Mesendoderm (in vitro differentiated cells): Measurements from ENCODE around the gene AKR1B1.

Experiments used
- DNase-seq: peaks from one replicate; pipeline ENCODE4 v3.0.0; 2013
- H2AK5ac ChIP-seq: 2 replicates; pipeline ENCODE4 v1.6.1; 2013; ENCODE audit warnings: low read length, inconsistent platforms
- H2BK120ac ChIP-seq: 2 replicates; pipeline ENCODE4 v1.6.1; 2013; ENCODE audit warnings: low read depth, mild to moderate bottlenecking, low read length, moderate library complexity, mixed read lengths
- H2BK15ac ChIP-seq: replicated peaks from 2 replicates; pipeline ENCODE4 v1.6.1; 2013; ENCODE audit warnings: low read depth, mild to moderate bottlenecking, moderate library complexity
- H2BK5ac ChIP-seq: 2 replicates; pipeline ENCODE4 v1.6.1; 2013; ENCODE audit warnings: low read length, inconsistent platforms
- H3K18ac ChIP-seq: 2 replicates; pipeline ENCODE4 v1.6.1; 2013; ENCODE audit warnings: mild to moderate bottlenecking, low read length, mixed read lengths
- H3K23ac ChIP-seq: one replicate; pipeline ENCODE4 v1.6.1; 2013; ENCODE audit warnings: low read length
- H3K27ac ChIP-seq: 2 replicates; pipeline ENCODE4 v1.5.1; 2013; ENCODE audit warnings: low read depth, mild to moderate bottlenecking, inconsistent platforms, low read length, moderate library complexity
- H3K27me3 ChIP-seq: 2 replicates; pipeline ENCODE4 v1.6.1; 2013; ENCODE audit warnings: low read length, control low read depth, mild to moderate bottlenecking, inconsistent platforms; ENCODE audit not compliant: insufficient read depth, poor library complexity
- H3K36me3 ChIP-seq: 2 replicates; pipeline ENCODE4 v1.6.1; 2013; ENCODE audit warnings: low read length, inconsistent platforms; ENCODE audit not compliant: control insufficient read depth, insufficient read depth
- H3K4ac ChIP-seq: one replicate; pipeline ENCODE4 v1.6.1; 2013; ENCODE audit warnings: low read depth, mild to moderate bottlenecking, low read length, moderate library complexity
- H3K4me1 ChIP-seq: 2 replicates; pipeline ENCODE4 v1.6.1; 2013; ENCODE audit warnings: low read depth, low read length, inconsistent platforms; ENCODE audit not compliant: control insufficient read depth
- H3K4me2 ChIP-seq: 2 replicates; pipeline ENCODE4 v1.6.1; 2013; ENCODE audit warnings: low read length
- H3K4me3 ChIP-seq: 2 replicates; pipeline ENCODE4 v1.5.1; 2013; ENCODE audit warnings: mild to moderate bottlenecking, low read length
- H3K56ac ChIP-seq: one replicate; pipeline ENCODE4 v1.6.1; 2013; ENCODE audit warnings: low read length
- H3K79me1 ChIP-seq: 2 replicates; pipeline ENCODE4 v1.6.1; 2013; ENCODE audit warnings: low read length, inconsistent platforms
- H3K79me2 ChIP-seq: 2 replicates; pipeline ENCODE4 v1.6.1; 2013; ENCODE audit warnings: mild to moderate bottlenecking, low read length; ENCODE audit not compliant: control insufficient read depth, insufficient read depth
- H3K9ac ChIP-seq: 2 replicates; pipeline ENCODE4 v1.6.1; 2013; ENCODE audit warnings: low read length, inconsistent platforms
- H4K5ac ChIP-seq: one replicate; pipeline ENCODE4 v1.6.1; 2013; ENCODE audit warnings: low read length
- H4K8ac ChIP-seq: one replicate; pipeline ENCODE4 v1.6.1; 2013; ENCODE audit warnings: low read depth, mild to moderate bottlenecking, control low read depth, low read length, moderate library complexity
- WGBS: extraction: QIAGEN DNeasy Blood & Tissue Kit; methylation state at CpG from one replicate; pipeline ENCODE4 v1.1.7; 2013; ENCODE audit warnings: low lambda C conversion rate, missing lambda C conversion rate; ENCODE audit not compliant: insufficient coverage; ENCODE audit errors: extremely low coverage; 5-methylcytosine and 5-hydroxymethylcytosine counted together

The AKR1B1 gene

DNA sequence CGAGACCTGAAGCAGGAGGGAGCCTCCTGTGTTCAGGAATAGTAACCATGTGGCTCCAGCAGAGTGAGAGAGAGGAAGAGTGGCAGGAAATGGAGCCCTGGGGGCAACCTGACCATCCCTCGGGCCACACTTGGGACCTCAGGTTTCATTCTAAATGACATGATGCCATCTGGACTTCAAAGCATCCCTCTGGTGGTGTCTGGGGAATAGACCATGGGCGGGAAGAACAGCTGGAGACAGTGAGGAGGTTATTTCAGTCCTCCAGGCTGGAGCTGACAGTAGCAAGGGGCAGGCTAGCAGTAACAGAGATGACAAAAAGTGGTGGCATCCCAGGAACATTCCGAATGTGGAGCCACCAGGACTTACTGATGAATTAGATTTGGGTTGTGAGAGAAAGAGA, 44.8 kb downstream of the AKR1B1 start:
- Histone ChIP-seq H4K8ac (no peak overlapping the region), H3K4ac (no peak overlapping the region), H3K79me2 (no peaks in the 10 kb centered on the region), H2BK5ac (no peak overlapping the region), H3K4me1 (no peaks in the 10 kb centered on the region), H4K5ac (no peak overlapping the region), H3K79me1 (no peaks in the 10 kb centered on the region), H3K56ac (no peak overlapping the region), H3K23ac (no peak overlapping the region), H3K27me3 (no peaks in the 10 kb centered on the region), H3K4me2 (no peak overlapping the region), H3K9ac (no peak overlapping the region), H3K18ac (no peak overlapping the region), H3K36me3 (no peaks in the 10 kb centered on the region), H3K4me3 (no peak overlapping the region), H2BK15ac (no peak overlapping the region), H3K27ac (no peak overlapping the region), H2AK5ac (no peak overlapping the region), H2BK120ac (no peak overlapping the region)
- no peak for DNase-seq
- WGBS: no CpG with 5 or more reads among the region's 4 CpGs

DNA sequence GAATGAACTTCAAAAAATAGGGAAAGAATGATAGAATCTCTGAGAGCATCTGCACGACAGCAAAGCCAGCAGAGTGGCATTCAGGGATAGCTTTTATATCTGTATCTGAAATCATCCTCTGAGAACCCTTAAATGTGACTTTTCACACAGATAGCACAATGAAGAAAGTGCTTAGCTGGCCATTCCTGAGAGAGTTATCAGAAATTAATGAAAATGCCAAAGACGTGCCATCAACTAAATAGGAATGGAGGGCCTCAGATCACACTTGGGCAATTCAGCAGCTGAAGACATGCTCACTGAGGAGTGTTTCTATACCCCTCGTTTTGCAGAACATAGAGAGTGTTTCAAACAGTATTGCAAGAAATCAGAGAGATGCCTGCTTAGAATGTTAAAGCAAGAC, 51.6 kb downstream of the AKR1B1 start:
- no peak overlapping the region for H3K56ac ChIP-seq
- no peak overlapping the region for H3K18ac ChIP-seq

DNA sequence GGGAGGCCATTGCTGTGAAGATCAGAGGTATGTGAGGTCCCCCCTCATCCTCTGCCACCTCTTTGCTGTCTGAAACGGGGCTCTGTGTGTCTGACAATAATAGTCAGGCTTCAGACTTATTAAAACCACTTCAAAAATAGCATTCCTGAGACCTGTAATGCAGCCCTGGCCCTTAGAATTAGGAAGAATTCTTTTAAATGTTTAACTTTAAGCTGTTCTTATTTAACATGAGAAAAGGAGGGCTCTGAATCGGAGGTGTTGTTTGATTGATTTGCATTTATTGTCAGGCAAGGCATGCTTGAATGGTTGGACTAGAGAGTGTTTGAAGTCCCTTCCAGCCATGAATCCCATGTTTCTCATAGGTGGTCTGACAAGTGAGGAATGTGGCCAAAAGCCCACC, 52.5 kb downstream of the AKR1B1 start:
- no peaks in the 10 kb centered on the region for H3K27me3 ChIP-seq
- H2BK120ac ChIP-seq: no peak overlapping the region
- H3K4me1 ChIP-seq: no peaks in the 10 kb centered on the region
- no peak overlapping the region for H3K56ac ChIP-seq
- no peak for DNase-seq
- H3K27ac ChIP-seq: no peak overlapping the region
- no peak overlapping the region for H2BK5ac ChIP-seq
- H4K5ac ChIP-seq: no peak overlapping the region
- H3K36me3 ChIP-seq: no peaks in the 10 kb centered on the region
- no peak overlapping the region for H3K9ac ChIP-seq
- no peak overlapping the region for H2BK15ac ChIP-seq
- no peak overlapping the region for H3K4me3 ChIP-seq
- H3K79me1 ChIP-seq: no peaks in the 10 kb centered on the region
- H3K23ac ChIP-seq: no peak overlapping the region
- WGBS: no CpG with 5 or more reads among the region's 2 CpGs
- H3K4me2 ChIP-seq: no peak overlapping the region
- no peak overlapping the region for H2AK5ac ChIP-seq
- H3K79me2 ChIP-seq: no peaks in the 10 kb centered on the region
- no peak overlapping the region for H3K18ac ChIP-seq
- H4K8ac ChIP-seq: no peak overlapping the region
- H3K4ac ChIP-seq: no peak overlapping the region

More for the DNA sequence above, 51.6 kb downstream of the AKR1B1 start:
- Histone ChIP-seq H3K23ac (no peak overlapping the region), H3K27ac (no peak overlapping the region), H3K4me2 (no peak overlapping the region), H2AK5ac (no peak overlapping the region), H3K4me3 (no peak overlapping the region), H3K4ac (no peak overlapping the region), H3K79me2 (no peaks in the 10 kb centered on the region), H4K5ac (no peak overlapping the region), H4K8ac (no peak overlapping the region), H2BK15ac (no peak overlapping the region), H3K79me1 (no peaks in the 10 kb centered on the region), H2BK5ac (no peak overlapping the region), H3K27me3 (no peaks in the 10 kb centered on the region), H3K36me3 (no peaks in the 10 kb centered on the region), H3K4me1 (no peaks in the 10 kb centered on the region), H2BK120ac (no peak overlapping the region), H3K9ac (no peak overlapping the region)
- no peak for DNase-seq
- WGBS: no CpG with 5 or more reads among the region's 3 CpGs

DNA sequence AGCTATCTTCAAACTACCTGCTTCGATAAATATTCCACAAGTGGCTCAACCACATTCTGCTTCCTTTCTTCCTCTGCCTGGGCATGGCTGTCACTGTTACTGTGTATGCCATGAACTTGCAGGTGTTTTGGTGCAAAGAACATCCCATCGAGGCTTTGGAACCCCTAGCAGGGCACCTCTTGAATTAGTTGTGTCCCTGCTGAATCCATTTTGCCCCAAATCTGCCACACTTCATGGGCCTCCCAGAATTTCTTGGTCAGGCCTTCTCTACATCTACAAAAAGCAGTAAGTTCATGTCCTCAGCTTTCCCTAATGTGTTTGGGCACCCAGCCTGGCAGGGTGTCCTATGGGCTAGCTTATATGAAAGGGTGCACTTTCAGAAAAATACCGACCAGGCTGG, 53.6 kb downstream of the AKR1B1 start:
- Histone ChIP-seq H3K9ac (no peak overlapping the region), H3K36me3 (no peaks in the 10 kb centered on the region), H2BK5ac (no peak overlapping the region), H3K4ac (no peak overlapping the region), H3K56ac (no peak overlapping the region), H3K4me3 (no peak overlapping the region), H3K27ac (no peak overlapping the region), H4K8ac (no peak overlapping the region), H3K79me2 (no peaks in the 10 kb centered on the region), H3K79me1 (no peaks in the 10 kb centered on the region), H3K4me1 (no peaks in the 10 kb centered on the region), H2AK5ac (no peak overlapping the region), H2BK120ac (no peak overlapping the region), H3K23ac (no peak overlapping the region), H3K18ac (no peak overlapping the region), H2BK15ac (no peak overlapping the region), H3K27me3 (no peaks in the 10 kb centered on the region), H4K5ac (no peak overlapping the region), H3K4me2 (no peak overlapping the region)
- WGBS: no CpG with 5 or more reads among the region's 3 CpGs
- no peak for DNase-seq

DNA sequence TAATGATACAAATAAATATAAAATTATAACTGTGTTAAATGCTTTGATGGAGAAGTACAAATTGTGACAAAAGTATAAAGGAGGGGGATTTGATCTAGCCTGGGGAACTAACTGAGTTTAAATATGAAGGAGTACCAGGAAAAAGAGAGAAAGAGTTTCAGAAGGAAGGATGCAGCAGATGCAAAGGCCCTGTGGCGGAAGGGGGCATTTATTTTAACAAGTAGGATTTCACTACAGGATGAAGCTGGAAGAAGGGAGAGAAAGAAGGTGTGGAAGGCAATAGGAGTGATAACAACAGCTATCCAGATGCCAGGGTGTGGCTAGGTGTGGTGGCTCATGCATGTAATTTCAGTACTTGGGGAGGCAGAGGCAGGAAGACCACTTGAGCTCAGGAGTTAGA, 55.8 kb downstream of the AKR1B1 start:
- no peaks in the 10 kb centered on the region for H3K27me3 ChIP-seq
- H3K79me1 ChIP-seq: no peaks in the 10 kb centered on the region
- H3K4me2 ChIP-seq: no peak overlapping the region
- no peak overlapping the region for H3K18ac ChIP-seq
- no peak overlapping the region for H4K5ac ChIP-seq
- no peaks in the 10 kb centered on the region for H3K4me1 ChIP-seq
- H3K27ac ChIP-seq: no peak overlapping the region
- no peak overlapping the region for H3K4me3 ChIP-seq
- no peak overlapping the region for H2BK15ac ChIP-seq
- H3K56ac ChIP-seq: no peak overlapping the region
- no CpG with 5 or more reads among the region's 1 CpG for WGBS
- H3K79me2 ChIP-seq: no peaks in the 10 kb centered on the region
- H3K9ac ChIP-seq: no peak overlapping the region
- no peaks in the 10 kb centered on the region for H3K36me3 ChIP-seq
- no peak overlapping the region for H2AK5ac ChIP-seq
- no peak overlapping the region for H3K4ac ChIP-seq
- H2BK5ac ChIP-seq: no peak overlapping the region
- H3K23ac ChIP-seq: no peak overlapping the region
- no peak overlapping the region for H2BK120ac ChIP-seq
- H4K8ac ChIP-seq: no peak overlapping the region
- DNase-seq: no peak

DNA sequence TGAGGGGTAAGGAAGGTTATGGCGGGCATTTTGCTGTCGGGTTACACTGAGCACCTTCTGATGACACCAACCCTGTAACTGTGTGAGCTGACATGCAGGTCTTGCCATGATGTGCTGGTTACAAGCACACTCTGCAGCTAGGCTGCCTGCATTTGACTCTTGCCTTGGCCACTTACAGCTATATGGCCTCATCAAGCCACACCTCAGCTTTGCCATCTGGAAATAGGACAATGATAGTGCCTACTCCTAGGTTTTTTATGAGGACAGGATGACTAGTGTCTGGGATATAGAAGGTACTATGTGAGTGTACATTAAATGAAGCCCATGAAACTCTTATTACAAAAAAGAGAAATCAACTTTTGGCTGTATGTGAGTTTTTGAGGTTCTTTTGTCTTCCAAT, 58.0 kb downstream of the AKR1B1 start:
- Histone ChIP-seq H3K18ac (no peak overlapping the region), H2AK5ac (no peak overlapping the region), H3K4me2 (no peak overlapping the region), H3K9ac (no peak overlapping the region), H4K5ac (no peak overlapping the region), H3K27me3 (no peaks in the 10 kb centered on the region), H3K4me1 (no peaks in the 10 kb centered on the region), H3K79me2 (no peaks in the 10 kb centered on the region), H2BK120ac (no peak overlapping the region), H3K56ac (no peak overlapping the region), H3K79me1 (no peaks in the 10 kb centered on the region), H3K4me3 (no peak overlapping the region), H3K27ac (no peak overlapping the region), H2BK15ac (no peak overlapping the region), H2BK5ac (no peak overlapping the region), H4K8ac (no peak overlapping the region), H3K4ac (no peak overlapping the region), H3K36me3 (no peaks in the 10 kb centered on the region), H3K23ac (no peak overlapping the region)
- no CpG with 5 or more reads among the region's 2 CpGs for WGBS
- no peak for DNase-seq
